Suprapubic skin (tissue), 4 donors: ENCODE results near the gene SPPL3.

Experiments used
- CTCF ChIP-seq, 2 donors: fragments of 200-600 bp in 1 of 2; fragments of 450-650 bp in 1 of 2; sonication (generic) in 1 of 2; IDR thresholded peaks; one replicate each; pipeline ENCODE4 v1.5.1; 2016 to 2019; ENCODE audit warnings: antibody characterized with exemption in 2 of 2, mild to moderate bottlenecking in 1 of 2, moderate library complexity in 1 of 2
- EP300 ChIP-seq: sonication (generic); formaldehyde crosslinking; IDR thresholded peaks from one replicate; pipeline ENCODE4 v1.6.1; 2017; ENCODE audit warnings: antibody characterized with exemption
- POLR2A ChIP-seq, 2 donors: fragments of 450-650 bp; IDR thresholded peaks; one replicate each; pipeline ENCODE4 v1.6.1; 2017; ENCODE audit warnings: antibody characterized with exemption in 2 of 2, mild to moderate bottlenecking in 2 of 2, moderate library complexity in 2 of 2
- POLR2AphosphoS5 ChIP-seq, 3 donors: sonication (generic); formaldehyde crosslinking; IDR thresholded peaks; one replicate each; pipeline ENCODE4 v1.6.1; 2017; ENCODE audit warnings: antibody characterized with exemption in 3 of 3

GRCh38 chr12:120712610-120713009 lies 191.5 kb downstream of the SPPL3 start:
- TF ChIP-seq CTCF (IDR thresholded peaks at IDR 0.05) (no peak), POLR2A (IDR thresholded peaks at IDR 0.05) (no peak), EP300 (no peak), POLR2AphosphoS5 (IDR thresholded peaks at IDR 0.05) (no peak)
